VCaP (cell line): Measurements from ENCODE around the gene FAM43A.
A peak's percentile ranks its signal among the peaks of the same experiment; 100 is the strongest.

ENCODE experiments used
- H3K27ac ChIP-seq: fragments of 450-650 bp; 2 replicates; pipeline ENCODE4 v1.5.1; 2017
- CTCF ChIP-seq: fragments of 450-650 bp; conservative IDR thresholded peaks from 2 replicates; pipeline ENCODE4 v1.5.1; 2017; ENCODE audit warnings: mild to moderate bottlenecking, moderate library complexity

The FAM43A gene, protein sequence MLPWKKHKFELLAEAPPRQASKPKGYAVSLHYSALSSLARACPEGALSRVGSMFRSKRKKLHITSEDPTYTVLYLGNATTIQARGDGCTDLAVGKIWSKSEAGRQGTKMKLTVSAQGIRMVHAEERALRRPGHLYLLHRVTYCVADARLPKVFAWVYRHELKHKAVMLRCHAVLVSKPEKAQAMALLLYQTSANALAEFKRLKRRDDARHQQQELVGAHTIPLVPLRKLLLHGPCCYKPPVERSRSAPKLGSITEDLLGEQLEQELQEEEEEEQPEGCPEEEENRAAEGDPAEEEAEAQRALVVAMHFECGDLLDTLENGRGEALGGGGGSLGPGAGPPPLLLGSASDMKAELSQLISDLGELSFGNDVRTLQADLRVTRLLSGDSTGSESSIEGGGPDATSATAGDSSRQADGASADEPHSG

GRCh38 chr3:194685718-194686413, at the start of gene FAM43A:
Gene FAM43A (plus strand): TSS chr3:194685883. CDS start chr3:194686827, 944 bp downstream.
- peak within 1 kb of the TSS; percentile 78 for H3K27ac ChIP-seq

DNA sequence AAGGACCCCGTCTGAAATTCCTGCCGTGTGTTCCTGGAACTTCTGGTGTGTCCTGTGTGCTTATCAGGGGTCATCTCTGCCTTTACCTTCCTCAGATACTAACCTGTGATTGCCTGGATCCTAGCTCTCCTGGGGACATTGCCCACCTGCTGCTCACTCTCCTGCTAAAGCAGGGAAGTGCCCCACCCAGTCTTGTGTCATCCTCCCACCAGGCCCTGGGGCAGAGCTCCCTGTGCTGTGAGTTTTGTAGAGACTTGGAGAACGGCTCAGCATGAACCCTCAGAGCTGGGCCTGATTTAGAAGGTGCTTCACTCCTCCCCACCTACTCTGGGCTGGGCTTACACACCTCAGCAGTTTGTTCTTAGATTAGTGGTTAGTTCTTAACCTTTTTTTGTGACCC, 48.6 kb upstream of the FAM43A start:
- no peak overlapping the region for H3K27ac ChIP-seq

More at GRCh38 chr3:194685718-194686413, at the start of gene FAM43A:
- TF ChIP-seq CTCF: peak; percentile 14; the same call in 1 of the 2 replicates

DNA sequence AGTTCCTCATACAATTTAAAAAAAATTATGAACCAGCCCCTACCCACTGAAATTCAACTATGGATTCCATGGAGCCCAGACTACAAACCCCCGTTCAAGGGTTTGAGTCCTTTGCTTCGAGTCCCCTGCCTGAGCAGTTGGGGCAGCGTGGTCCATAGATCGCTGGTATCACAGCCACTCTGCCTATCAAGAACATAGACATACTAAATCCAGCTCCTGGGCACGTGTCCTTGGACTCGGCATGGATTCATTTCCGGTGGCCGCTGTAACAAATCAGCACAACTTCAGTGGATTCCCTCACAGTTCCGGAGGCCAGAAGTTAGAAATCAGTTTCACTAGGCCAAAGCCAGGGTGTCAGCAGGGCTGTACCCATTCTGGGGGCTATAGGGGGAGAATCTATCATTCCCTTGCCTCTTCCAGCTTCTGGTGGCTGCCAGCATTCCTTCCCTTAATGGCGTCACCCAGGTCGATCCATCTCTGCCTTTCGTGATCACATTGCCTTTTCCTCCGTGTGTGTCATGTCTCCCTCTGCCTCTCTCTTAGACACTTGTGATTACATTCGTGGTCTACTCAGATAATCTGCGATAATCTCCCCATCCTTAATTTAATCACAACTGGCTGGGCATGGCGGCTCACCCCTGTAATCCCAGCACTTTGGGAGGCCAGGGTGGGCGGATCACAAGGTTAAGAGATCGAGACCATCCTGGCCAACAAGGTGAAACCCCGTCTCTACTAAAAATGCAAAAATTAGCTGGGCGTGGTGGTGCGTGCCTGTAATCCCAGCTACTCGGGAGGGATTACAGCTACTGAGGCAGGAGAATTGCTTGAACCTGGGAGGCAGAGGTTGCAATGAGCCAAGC, 47.9 kb upstream of the FAM43A start:
- TF ChIP-seq CTCF: no peak
- H3K27ac ChIP-seq: no peak overlapping the region

More for the DNA sequence above, 48.6 kb upstream of the FAM43A start:
- no peak for TF ChIP-seq CTCF

DNA sequence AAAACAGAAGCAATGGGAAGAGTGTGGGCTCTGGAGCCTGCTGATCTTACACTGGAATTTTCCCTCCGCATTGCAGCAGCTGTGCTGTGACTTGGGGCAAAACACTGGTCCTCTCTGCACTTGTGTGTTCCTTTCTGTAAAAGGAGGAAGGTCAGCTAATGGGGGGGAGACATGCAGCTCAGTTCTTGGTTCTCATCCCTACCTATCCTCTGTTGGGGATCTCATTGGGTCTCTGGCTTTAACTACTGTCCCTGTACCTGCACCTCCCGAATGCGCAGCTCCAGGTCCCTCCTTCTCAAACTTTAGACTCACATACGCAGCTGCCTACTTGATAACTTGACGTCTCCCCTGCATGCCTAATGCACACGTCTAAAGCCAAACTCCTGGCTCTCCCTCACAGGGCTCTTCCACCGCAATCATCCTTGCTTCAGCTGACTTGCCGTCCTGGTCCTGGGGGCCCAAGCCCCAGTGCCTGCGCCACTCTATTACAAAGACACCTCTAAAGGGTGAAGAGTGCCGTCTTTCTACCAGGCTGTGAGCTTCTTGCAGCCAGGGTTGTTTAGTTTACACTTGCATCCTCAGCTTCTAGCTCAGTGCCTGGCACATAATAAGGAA, 46.6 kb upstream of the FAM43A start:
- H3K27ac ChIP-seq: peak overlapping the region; percentile 39; the same call in 1 of the 2 replicates
- no peak for TF ChIP-seq CTCF

DNA sequence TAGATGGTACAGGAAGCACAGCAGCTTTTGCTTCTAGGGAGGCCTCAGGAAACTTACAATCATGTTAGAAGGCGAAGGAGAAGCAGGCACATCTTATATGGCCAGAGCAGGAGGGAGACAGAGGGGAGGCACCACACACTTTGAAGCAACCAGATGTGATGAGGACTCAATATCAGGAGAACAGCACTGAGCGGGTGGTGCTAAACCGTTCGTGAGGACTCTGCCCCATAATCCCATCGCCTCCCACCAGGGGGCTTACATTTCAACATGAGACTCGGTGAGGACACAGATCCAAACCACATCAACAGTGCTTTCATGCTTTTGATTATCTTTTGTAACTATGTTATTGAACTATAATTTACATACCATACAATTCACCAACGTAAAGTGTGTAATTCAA, 44.9 kb upstream of the FAM43A start:
- peak overlapping the region; percentile 39 for H3K27ac ChIP-seq
- peak; percentile 34; the same call in 1 of the 2 replicates for TF ChIP-seq CTCF

GRCh38 chr3:194642769-194643168, 42.9 kb upstream of the FAM43A start:
- no peak for TF ChIP-seq CTCF
- H3K27ac ChIP-seq: no peak overlapping the region
